Activated CD8-positive, alpha-beta T cell treated with anti-CD3 and anti-CD28 coated beads for 36 hours (primary cell): Measurements from ENCODE around the gene EN1. TPM values are rescaled to one million over a fixed set of nuclear protein-coding genes. Genes with fewer than 3 reads are reported as not detected.

Experiments
- ATAC-seq: fragments of 200-7000 bp; cut with Tn5 transposase; one replicate; pipeline ENCODE4 v1.10.0; 2021; ENCODE audit warnings: mild to moderate bottlenecking, moderate library complexity
- CTCF ChIA-PET: fragments of 350-600 bp; sonication (Branson Sonifier 250); formaldehyde crosslinking; loops from one replicate; lab custom pipeline; 2021; ENCODE audit warnings: antibody characterized with exemption; lab: Charles Lee
- POLR2A ChIA-PET: fragments of 350-600 bp; sonication (Branson Sonifier 250); formaldehyde crosslinking; loops from one replicate; lab custom pipeline; 2021; ENCODE audit warnings: antibody characterized with exemption; lab: Charles Lee
- DNase-seq: peaks from one replicate; pipeline ENCODE4 v3.0.0-alpha.2; 2020
- H3K27ac Mint-ChIP-seq: one replicate; pipeline ENCODE4 v1.8.0; 2021; ENCODE audit warnings: mild to moderate bottlenecking, mixed read lengths
- H3K27me3 Mint-ChIP-seq: one replicate; pipeline ENCODE4 v1.8.0; 2021; ENCODE audit warnings: mixed read lengths
- H3K36me3 Mint-ChIP-seq: one replicate; pipeline ENCODE4 v1.8.0; 2021; ENCODE audit warnings: low read depth, mixed read lengths
- H3K4me1 Mint-ChIP-seq: one replicate; pipeline ENCODE4 v1.8.0; 2021; ENCODE audit warnings: low read depth, mixed read lengths
- H3K4me3 Mint-ChIP-seq: one replicate; pipeline ENCODE4 v1.8.0; 2021; ENCODE audit warnings: mild to moderate bottlenecking, moderate library complexity, mixed read lengths
- H3K9me3 Mint-ChIP-seq: one replicate; pipeline ENCODE4 v1.8.0; 2021; ENCODE audit warnings: mixed read lengths
- intact Hi-C: fragments of 100-400 bp; cut with micrococcal nuclease; formaldehyde crosslinking; loops from one replicate; pipeline ENCODE4 v1.10.0; 2022
- total RNA-seq, 2 experiments: library from RNA; stranded (reverse); gene quantifications; one replicate each; pipeline ENCODE4 v1.2.3, GENCODE V29; 2021
- TF ChIP-seq, protein P1 (sequence below): fragments of 200-600 bp; IDR thresholded peaks from one replicate; pipeline ENCODE4 v1.8.0; 2022; ENCODE audit warnings: antibody characterized with exemption, mild to moderate bottlenecking

Gene EN1
- total RNA-seq, 2 experiments from 2014 or later, result not detected

DNA sequence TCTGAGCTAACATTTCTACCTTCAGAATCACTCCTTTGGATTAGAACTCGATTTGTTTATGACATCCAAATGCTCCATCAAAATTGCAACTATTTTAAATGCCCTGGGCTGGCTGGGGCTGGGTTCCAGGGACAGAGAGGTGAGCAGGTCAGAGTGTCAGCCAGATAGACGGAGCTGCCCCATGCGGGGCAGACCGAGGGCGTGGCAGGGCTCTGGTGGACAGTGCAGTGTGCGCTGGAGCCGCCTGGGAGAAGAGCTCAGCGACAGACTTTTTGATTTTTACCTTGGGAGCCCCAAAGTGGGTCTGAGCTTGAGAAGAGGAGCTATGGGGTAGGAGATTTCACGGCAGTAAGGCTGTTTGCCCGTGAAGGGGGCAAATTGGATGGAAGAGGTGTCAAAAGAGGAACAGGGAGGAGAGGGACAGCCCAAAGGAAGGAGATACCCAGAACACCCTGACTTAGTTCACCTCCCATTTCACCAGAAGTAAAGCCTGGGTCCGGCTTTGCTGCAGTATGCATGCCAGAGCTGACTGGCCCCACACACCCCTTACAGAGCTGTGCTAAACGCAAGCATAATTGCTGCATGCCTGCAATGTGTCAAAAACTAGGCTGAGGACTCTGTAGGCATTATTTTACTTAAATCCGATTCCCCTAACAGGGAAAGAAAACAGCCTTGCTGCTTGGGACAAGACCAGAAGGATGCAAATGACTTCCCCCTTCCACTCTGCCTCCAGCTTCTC, 33.7 kb downstream of the EN1 start:
- H3K27me3 Mint-ChIP-seq, result peaks cover 43% of the 10 kb centered on the region
- DNase-seq (no peak), ATAC-seq (no peak)
- no peaks in the 10 kb centered on the region for H3K36me3 Mint-ChIP-seq
- H3K9me3 Mint-ChIP-seq, result no peaks in the 10 kb centered on the region
- POLR2A ChIA-PET, result interaction anchor here (0.5 to 1.2 kb wide), 2 partner anchors 22 to 274 kb away, joined by 3 read pairs; no protein-coding TSS in a partner anchor
- CTCF ChIA-PET, result interaction anchor here (1.0 kb wide), 1 partner anchor 15 kb away, joined by 3 read pairs; no protein-coding TSS in a partner anchor
- no peak overlapping the region for H3K4me3 Mint-ChIP-seq
- intact Hi-C loops, result no loop called here
- no peaks in the 10 kb centered on the region for H3K4me1 Mint-ChIP-seq
- TF ChIP-seq, protein P1, sequence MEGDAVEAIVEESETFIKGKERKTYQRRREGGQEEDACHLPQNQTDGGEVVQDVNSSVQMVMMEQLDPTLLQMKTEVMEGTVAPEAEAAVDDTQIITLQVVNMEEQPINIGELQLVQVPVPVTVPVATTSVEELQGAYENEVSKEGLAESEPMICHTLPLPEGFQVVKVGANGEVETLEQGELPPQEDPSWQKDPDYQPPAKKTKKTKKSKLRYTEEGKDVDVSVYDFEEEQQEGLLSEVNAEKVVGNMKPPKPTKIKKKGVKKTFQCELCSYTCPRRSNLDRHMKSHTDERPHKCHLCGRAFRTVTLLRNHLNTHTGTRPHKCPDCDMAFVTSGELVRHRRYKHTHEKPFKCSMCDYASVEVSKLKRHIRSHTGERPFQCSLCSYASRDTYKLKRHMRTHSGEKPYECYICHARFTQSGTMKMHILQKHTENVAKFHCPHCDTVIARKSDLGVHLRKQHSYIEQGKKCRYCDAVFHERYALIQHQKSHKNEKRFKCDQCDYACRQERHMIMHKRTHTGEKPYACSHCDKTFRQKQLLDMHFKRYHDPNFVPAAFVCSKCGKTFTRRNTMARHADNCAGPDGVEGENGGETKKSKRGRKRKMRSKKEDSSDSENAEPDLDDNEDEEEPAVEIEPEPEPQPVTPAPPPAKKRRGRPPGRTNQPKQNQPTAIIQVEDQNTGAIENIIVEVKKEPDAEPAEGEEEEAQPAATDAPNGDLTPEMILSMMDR, result no peak
- no peak overlapping the region for H3K27ac Mint-ChIP-seq

DNA sequence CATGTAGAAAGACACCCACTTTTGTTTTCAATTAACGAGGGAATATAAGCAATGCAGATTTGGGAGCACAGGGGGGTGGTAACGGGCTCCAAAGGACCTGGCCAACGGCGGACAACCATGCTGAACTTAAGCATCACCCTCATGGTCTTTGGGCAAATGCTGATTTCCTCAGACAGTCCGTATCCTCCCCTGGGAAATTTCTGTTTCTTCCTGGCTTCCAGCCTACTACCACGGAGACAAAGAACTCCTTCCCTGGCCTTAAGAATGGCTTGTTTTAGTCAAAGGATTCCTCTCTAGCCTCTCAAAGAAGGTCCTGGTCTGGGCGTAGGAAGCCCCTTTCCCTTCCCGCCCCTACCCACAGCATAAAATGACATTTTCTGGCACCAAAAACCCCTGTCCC, 34.3 kb downstream of the EN1 start:
- Mint-ChIP-seq H3K4me1 (no peaks in the 10 kb centered on the region), H3K36me3 (no peaks in the 10 kb centered on the region), H3K27me3 (peaks cover 43% of the 10 kb centered on the region), H3K27ac (no peak overlapping the region), H3K4me3 (no peak overlapping the region), H3K9me3 (no peaks in the 10 kb centered on the region)
- intact Hi-C loops, result no loop called here
- ChIA-PET CTCF (no interaction called here), POLR2A (interaction anchor here (0.5 kb wide), 1 partner anchor 273 kb away, joined by 3 read pairs; no protein-coding TSS in a partner anchor)
- TF ChIP-seq, protein P1, result no peak
- no peak for ATAC-seq
- no peak for DNase-seq

DNA sequence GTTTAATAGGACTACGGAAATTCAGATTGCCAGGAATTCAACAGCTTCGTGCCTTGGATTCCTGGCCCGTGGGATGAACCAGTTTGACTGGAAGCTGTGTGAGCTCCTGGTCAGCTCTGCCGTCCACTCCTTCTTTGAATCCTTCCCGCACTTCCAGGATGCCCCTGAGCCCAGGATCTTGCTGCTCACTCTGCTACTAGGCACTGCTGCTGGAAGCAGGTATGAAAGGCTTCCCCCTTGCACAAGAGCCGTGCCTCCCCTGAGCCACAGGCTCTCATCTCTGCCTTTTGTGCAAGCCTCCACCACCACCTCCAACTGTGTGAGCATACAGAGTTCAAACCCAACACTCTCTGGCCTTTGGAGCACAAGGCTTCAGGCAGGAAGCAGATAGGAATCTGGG, 34.9 kb downstream of the EN1 start:
- Mint-ChIP-seq H3K36me3 (no peaks in the 10 kb centered on the region), H3K9me3 (no peaks in the 10 kb centered on the region), H3K27me3 (peaks cover 47% of the 10 kb centered on the region), H3K4me1 (no peaks in the 10 kb centered on the region), H3K4me3 (no peak overlapping the region), H3K27ac (no peak overlapping the region)
- TF ChIP-seq, protein P1, result no peak
- intact Hi-C loops, result no loop called here
- POLR2A ChIA-PET, result no interaction called here
- ATAC-seq (no peak), DNase-seq (no peak)
- CTCF ChIA-PET, result no interaction called here

DNA sequence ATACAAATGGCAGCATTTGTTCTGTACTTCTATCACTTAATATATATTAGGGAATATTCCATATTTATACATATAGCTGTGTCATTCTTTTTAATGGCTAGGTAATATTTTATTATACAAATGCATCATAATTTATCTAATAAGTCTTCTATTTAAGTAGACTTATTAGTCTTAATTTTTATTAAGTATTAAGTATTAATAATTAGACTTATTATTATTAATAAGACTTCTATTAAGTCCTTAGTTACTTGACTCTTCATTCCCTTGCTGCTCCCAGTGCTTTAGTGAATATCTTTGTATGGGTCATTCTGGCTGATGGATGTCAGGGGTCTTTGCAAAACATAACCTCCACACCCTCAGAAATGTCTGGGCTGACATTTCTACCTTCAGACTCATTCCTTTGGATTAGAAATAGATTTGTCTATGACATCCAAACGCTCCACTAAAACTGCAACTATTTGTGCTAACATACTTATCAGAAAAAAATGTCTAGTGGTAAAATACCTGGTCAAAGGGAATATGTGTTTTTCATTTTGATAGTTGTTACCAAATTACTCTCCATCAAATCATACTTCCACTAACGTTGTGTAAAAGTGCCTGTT, 35.8 kb downstream of the EN1 start:
- no peak overlapping the region for H3K4me3 Mint-ChIP-seq
- ChIA-PET POLR2A (no interaction called here), CTCF (no interaction called here)
- no peaks in the 10 kb centered on the region for H3K36me3 Mint-ChIP-seq
- no peak overlapping the region for H3K27ac Mint-ChIP-seq
- intact Hi-C loops, result no loop called here
- no peaks in the 10 kb centered on the region for H3K9me3 Mint-ChIP-seq
- ATAC-seq (no peak), DNase-seq (no peak)
- H3K27me3 Mint-ChIP-seq, result peaks cover 55% of the 10 kb centered on the region
- no peaks in the 10 kb centered on the region for H3K4me1 Mint-ChIP-seq
- TF ChIP-seq, protein P1, result no peak

DNA sequence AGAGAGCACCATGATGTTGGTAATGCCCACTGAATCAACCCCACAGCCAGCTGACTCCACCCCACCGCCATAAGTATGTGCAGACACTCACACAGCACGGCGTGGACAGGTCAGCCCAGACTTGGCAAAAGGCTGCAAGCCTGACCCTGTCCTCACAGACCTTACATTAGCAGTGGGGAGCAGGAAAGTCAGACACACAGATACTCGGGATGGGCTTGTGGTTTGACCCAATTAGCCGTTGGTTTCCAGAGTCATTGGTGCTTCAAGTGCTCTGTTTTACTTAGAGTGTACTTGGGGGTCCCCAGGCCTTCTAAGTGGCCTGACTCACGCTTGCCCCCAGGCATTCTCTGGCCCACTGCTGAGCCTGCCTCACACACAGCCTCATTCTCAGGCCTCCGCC, 36.7 kb downstream of the EN1 start:
- Mint-ChIP-seq H3K9me3 (no peaks in the 10 kb centered on the region), H3K36me3 (no peaks in the 10 kb centered on the region), H3K27me3 (peaks cover 56% of the 10 kb centered on the region), H3K4me3 (no peak overlapping the region), H3K4me1 (no peaks in the 10 kb centered on the region), H3K27ac (no peak overlapping the region)
- ATAC-seq (no peak), DNase-seq (no peak)
- POLR2A ChIA-PET, result no interaction called here
- CTCF ChIA-PET, result no interaction called here
- intact Hi-C loops, result no loop called here
- TF ChIP-seq, protein P1, result no peak
